ENCODE results near the gene FAAP20. TPM values are rescaled to one million over a fixed set of nuclear protein-coding genes. Genes with fewer than 3 reads are reported as not detected.

FAAP20 gene
- total RNA-seq, 1 donor from 2014 or later = 55.3 TPM

DNA sequence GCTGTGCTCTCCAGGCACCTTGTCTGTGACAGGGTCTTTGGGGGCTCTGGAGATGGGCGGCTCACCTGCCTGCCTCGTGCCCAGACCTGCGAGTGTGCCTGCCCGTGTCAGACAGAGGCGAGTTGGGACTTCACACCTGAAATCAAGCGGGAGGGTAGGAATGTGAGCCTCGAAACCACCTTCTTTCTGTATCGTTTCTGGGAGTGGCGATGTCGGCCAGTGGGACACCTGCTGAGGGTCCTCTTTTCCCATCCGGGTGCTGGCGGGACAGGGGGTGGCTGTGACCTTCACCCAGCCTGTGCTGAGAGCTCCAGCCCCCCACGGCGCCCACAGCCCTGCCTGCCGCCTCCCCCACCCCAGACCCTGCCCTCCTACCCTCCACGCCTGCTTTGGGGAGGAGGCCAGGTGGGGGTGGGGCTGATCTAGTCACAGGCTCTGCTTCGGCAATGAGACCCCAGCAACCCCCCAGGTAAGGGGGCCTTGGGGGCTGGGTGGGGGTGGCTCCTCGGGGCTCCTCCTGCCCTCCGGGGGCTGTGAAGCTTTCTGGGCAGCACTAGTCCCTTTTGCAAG, 15.6 kb upstream of the FAAP20 start:
- no peaks in the 10 kb centered on the region for H3K27me3 ChIP-seq
- DNase-seq (peak; percentile 65), ATAC-seq (no peak)
- H3K27ac ChIP-seq = peak overlapping the region; percentile 6
- H3K36me3 ChIP-seq = no peaks in the 10 kb centered on the region
- no peaks in the 10 kb centered on the region for H3K9me3 ChIP-seq
- peaks cover 74% of the 10 kb centered on the region for H3K4me1 ChIP-seq
- intact Hi-C loops (cut with DNase I) = no loop called here
- no peak overlapping the region for H3K4me3 ChIP-seq
- no peak for TF ChIP-seq CTCF (IDR thresholded peaks at IDR 0.05)

GRCh38 chr1:2209400-2210083, 15.0 kb upstream of the FAAP20 start:
- no peak overlapping the region for H3K4me3 ChIP-seq
- intact Hi-C loops (cut with DNase I) = no loop called here
- DNase-seq = peak; percentile 65
- ATAC-seq = no peak
- H3K36me3 ChIP-seq = no peaks in the 10 kb centered on the region
- no peaks in the 10 kb centered on the region for H3K27me3 ChIP-seq
- no peaks in the 10 kb centered on the region for H3K9me3 ChIP-seq
- H3K27ac ChIP-seq = peak overlapping the region; percentile 4
- no peak for TF ChIP-seq CTCF (IDR thresholded peaks at IDR 0.05)
- H3K4me1 ChIP-seq = peaks cover 67% of the 10 kb centered on the region

- H3K27ac ChIP-seq = peak overlapping the region; percentile 91
- no peaks in the 10 kb centered on the region for H3K27me3 ChIP-seq
- peaks cover 67% of the 10 kb centered on the region for H3K4me1 ChIP-seq
- no peaks in the 10 kb centered on the region for H3K36me3 ChIP-seq
- intact Hi-C loops (cut with DNase I) = no loop called here
- H3K9me3 ChIP-seq = no peaks in the 10 kb centered on the region
- ATAC-seq (peak; percentile 50), DNase-seq (peak; percentile 91)
- H3K4me3 ChIP-seq = peak overlapping the region; percentile 10
- TF ChIP-seq CTCF (IDR thresholded peaks at IDR 0.05) = no peak
Observed at GRCh38 chr1:2208309-2209239, 14.0 kb upstream of the FAAP20 start.

GRCh38 chr1:2206813-2207487, 12.4 kb upstream of the FAAP20 start:
- no peaks in the 10 kb centered on the region for H3K36me3 ChIP-seq
- peak; percentile 68 for DNase-seq
- H3K4me1 ChIP-seq = peaks cover 52% of the 10 kb centered on the region
- TF ChIP-seq CTCF (IDR thresholded peaks at IDR 0.05) = no peak
- no peaks in the 10 kb centered on the region for H3K9me3 ChIP-seq
- peak overlapping the region; percentile 91 for H3K27ac ChIP-seq
- no peak overlapping the region for H3K4me3 ChIP-seq
- H3K27me3 ChIP-seq = no peaks in the 10 kb centered on the region
- intact Hi-C loops (cut with DNase I) = no loop called here
- ATAC-seq = no peak

DNA sequence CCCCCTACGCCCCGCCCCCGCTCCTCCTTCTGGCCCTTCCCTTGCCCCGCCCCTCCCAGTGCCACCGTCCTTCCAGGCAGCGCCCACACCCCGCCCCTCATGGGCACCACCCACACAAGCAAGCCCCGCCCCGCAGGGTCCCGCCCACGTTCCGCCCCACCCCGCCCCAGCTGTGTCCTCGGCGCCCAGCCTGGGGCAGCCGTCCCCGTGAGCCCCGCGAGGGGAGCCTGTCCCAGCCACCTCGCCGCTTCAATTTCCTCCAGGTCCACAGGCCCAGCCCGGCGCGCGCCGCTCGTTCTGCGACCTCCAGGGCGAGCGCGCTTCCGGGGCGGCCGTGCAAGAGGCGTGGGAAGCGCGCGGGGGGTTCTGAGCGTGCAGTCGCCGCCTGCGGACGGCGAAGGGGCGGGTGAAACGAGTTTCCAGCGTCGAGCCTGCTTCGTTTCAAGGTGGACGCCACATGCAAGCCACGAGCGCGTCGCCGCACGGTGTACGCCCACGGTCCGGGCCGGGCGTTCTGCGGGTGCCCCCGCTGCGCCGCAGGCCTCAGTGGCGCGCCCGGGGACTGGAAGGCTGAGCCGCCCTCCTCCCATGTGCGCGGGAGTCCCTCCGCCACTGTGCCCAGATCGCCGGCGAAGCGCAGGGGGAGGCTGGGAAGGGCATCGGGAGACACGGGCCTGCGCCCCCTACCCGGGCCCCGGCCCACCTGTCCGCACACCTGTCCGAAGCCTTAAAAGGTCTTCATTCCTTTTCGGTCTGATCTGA, 10.8 kb upstream of the FAAP20 start:
- intact Hi-C loops (cut with DNase I) = no loop called here
- Histone ChIP-seq H3K27me3 (no peaks in the 10 kb centered on the region), H3K9me3 (no peaks in the 10 kb centered on the region), H3K4me1 (peaks cover 52% of the 10 kb centered on the region), H3K4me3 (peak overlapping the region; percentile 56), H3K27ac (peak overlapping the region; percentile 85), H3K36me3 (no peaks in the 10 kb centered on the region)
- peak; percentile 90 for ATAC-seq
- TF ChIP-seq CTCF (IDR thresholded peaks at IDR 0.05) = no peak
- peak; percentile 99 for DNase-seq
